Ishikawa (cell line): ENCODE data around the gene RPS21.

ENCODE experiments used
- CEBPB ChIP-seq: IDR thresholded peaks from 2 replicates; pipeline ENCODE4 v1.6.1; 2012
- CREB1 ChIP-seq: IDR thresholded peaks from 2 replicates; pipeline ENCODE4 v1.6.1; 2012; ENCODE audit warnings: low read depth
- EGR1 ChIP-seq: IDR thresholded peaks from 2 replicates; pipeline ENCODE4 v1.6.1; 2012
- EP300 ChIP-seq: IDR thresholded peaks from 2 replicates; pipeline ENCODE4 v1.6.1; 2012; ENCODE audit warnings: borderline replicate concordance
- FOXM1 ChIP-seq: IDR thresholded peaks from 2 replicates; pipeline ENCODE4 v1.6.1; 2012; ENCODE audit warnings: low read depth, borderline replicate concordance
- NFIC ChIP-seq: IDR thresholded peaks from 2 replicates; pipeline ENCODE4 v1.6.1; 2012
- RAD21 ChIP-seq: IDR thresholded peaks from 2 replicates; pipeline ENCODE4 v1.6.1; 2012; ENCODE audit warnings: low read depth
- TAF1 ChIP-seq: IDR thresholded peaks from 2 replicates; pipeline ENCODE4 v1.6.1; 2012; ENCODE audit warnings: low read depth, mild to moderate bottlenecking
- TCF12 ChIP-seq: IDR thresholded peaks from 2 replicates; pipeline ENCODE4 v1.6.1; 2012; ENCODE audit warnings: low read depth
- TEAD4 ChIP-seq: IDR thresholded peaks from 2 replicates; pipeline ENCODE4 v1.6.1; 2012
- YY1 ChIP-seq: IDR thresholded peaks from 2 replicates; pipeline ENCODE4 v1.6.1; 2012; ENCODE audit warnings: low read depth
- ZBTB7A ChIP-seq: IDR thresholded peaks from 2 replicates; pipeline ENCODE4 v1.6.1; 2012; ENCODE audit warnings: low read depth
- TF ChIP-seq, protein P1 (sequence below): IDR thresholded peaks from 2 replicates; pipeline ENCODE4 v1.6.1; 2012; ENCODE audit warnings: low read depth, mild to moderate bottlenecking
- TF ChIP-seq, protein P2 (sequence below): IDR thresholded peaks from 2 replicates; pipeline ENCODE4 v1.6.1; 2012
- TF ChIP-seq, protein P3 (sequence below): IDR thresholded peaks from 2 replicates; pipeline ENCODE4 v1.6.1; 2012

Gene RPS21

GRCh38 chr20:62350629-62351422, 36.1 kb upstream of the RPS21 start:
- TF ChIP-seq TCF12, result no peak
- TF ChIP-seq ZBTB7A, result no peak
- TF ChIP-seq CEBPB, result 0 out of 2 replicates have a peak, but pooled peaks have one; percentile 2
- TF ChIP-seq, protein P1, sequence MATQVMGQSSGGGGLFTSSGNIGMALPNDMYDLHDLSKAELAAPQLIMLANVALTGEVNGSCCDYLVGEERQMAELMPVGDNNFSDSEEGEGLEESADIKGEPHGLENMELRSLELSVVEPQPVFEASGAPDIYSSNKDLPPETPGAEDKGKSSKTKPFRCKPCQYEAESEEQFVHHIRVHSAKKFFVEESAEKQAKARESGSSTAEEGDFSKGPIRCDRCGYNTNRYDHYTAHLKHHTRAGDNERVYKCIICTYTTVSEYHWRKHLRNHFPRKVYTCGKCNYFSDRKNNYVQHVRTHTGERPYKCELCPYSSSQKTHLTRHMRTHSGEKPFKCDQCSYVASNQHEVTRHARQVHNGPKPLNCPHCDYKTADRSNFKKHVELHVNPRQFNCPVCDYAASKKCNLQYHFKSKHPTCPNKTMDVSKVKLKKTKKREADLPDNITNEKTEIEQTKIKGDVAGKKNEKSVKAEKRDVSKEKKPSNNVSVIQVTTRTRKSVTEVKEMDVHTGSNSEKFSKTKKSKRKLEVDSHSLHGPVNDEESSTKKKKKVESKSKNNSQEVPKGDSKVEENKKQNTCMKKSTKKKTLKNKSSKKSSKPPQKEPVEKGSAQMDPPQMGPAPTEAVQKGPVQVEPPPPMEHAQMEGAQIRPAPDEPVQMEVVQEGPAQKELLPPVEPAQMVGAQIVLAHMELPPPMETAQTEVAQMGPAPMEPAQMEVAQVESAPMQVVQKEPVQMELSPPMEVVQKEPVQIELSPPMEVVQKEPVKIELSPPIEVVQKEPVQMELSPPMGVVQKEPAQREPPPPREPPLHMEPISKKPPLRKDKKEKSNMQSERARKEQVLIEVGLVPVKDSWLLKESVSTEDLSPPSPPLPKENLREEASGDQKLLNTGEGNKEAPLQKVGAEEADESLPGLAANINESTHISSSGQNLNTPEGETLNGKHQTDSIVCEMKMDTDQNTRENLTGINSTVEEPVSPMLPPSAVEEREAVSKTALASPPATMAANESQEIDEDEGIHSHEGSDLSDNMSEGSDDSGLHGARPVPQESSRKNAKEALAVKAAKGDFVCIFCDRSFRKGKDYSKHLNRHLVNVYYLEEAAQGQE, result no peak
- TF ChIP-seq, protein P2, sequence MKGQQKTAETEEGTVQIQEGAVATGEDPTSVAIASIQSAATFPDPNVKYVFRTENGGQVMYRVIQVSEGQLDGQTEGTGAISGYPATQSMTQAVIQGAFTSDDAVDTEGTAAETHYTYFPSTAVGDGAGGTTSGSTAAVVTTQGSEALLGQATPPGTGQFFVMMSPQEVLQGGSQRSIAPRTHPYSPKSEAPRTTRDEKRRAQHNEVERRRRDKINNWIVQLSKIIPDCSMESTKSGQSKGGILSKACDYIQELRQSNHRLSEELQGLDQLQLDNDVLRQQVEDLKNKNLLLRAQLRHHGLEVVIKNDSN, result no peak
- peak; percentile 29; the same call in 1 of the 2 replicates for TF ChIP-seq TEAD4
- TF ChIP-seq NFIC, result no peak
- peak; percentile 10; the same call in 1 of the 2 replicates for TF ChIP-seq YY1
- no peak for TF ChIP-seq EGR1

- no peak for TF ChIP-seq CEBPB
- peak; percentile 66; the same call in 1 of the 2 replicates for TF ChIP-seq ZBTB7A
Observed at GRCh38 chr20:62351469-62352401, 35.2 kb upstream of the RPS21 start.

DNA sequence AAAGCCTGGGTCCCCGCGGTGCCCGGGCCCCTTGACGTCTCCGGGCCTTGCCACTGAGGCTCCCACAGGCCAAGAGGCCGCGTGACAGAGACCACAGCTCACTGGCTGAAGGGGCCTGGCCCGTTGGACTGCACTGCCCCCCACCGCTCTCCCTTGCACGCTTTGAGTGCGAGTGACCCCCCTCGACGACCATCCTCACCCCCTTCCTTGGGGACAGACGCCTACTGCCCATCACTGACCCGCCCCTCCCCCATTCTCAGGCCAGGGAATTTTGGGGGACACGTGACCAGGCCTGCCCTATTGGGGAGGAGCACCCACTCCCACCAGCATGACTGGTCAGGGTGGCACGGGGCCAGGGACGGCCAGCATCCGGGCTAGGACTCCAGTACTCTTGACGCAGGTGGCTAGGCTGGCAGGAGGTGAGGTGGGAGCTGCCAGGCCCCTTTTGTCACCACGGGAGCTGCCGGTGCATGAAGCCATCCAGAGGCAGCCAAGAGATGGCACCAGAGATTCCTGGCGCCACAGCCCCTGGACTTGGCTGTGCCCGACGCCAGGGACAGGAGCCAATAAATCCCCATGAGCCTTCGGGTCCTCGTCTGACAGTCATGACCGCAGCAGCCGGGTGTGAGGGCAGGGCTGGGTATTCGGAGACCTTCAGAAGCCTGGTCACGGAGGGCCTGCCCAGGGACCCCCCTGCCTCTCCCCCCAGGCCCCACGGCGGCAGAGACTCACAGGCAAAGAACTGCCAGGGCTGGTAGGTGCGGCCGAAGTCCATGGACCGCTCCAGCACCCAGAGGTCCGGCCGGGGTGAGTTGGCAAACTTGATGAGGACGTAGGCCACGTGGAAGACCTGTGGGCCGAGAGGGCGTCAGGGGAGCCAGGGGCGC, 34.3 kb upstream of the RPS21 start:
- peak; percentile 98 for TF ChIP-seq NFIC
- no peak for TF ChIP-seq CREB1
- 0 out of 2 replicates have a peak, but pooled peaks have one; percentile 36 for TF ChIP-seq YY1
- TF ChIP-seq FOXM1, result peak; percentile 80
- peak; percentile 77 for TF ChIP-seq TEAD4
- TF ChIP-seq TAF1, result no peak
- no peak for TF ChIP-seq EGR1
- TF ChIP-seq, protein P2, result peak; percentile 98
- peak; percentile 94 for TF ChIP-seq EP300
- no peak for TF ChIP-seq CEBPB
- peak; percentile 98 for TF ChIP-seq TCF12
- TF ChIP-seq ZBTB7A, result peak; percentile 66; the same call in 1 of the 2 replicates
- TF ChIP-seq, protein P1, result no peak
- TF ChIP-seq RAD21, result peak; percentile 59
- TF ChIP-seq, protein P3, sequence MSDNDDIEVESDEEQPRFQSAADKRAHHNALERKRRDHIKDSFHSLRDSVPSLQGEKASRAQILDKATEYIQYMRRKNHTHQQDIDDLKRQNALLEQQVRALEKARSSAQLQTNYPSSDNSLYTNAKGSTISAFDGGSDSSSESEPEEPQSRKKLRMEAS, result peak; percentile 91

DNA sequence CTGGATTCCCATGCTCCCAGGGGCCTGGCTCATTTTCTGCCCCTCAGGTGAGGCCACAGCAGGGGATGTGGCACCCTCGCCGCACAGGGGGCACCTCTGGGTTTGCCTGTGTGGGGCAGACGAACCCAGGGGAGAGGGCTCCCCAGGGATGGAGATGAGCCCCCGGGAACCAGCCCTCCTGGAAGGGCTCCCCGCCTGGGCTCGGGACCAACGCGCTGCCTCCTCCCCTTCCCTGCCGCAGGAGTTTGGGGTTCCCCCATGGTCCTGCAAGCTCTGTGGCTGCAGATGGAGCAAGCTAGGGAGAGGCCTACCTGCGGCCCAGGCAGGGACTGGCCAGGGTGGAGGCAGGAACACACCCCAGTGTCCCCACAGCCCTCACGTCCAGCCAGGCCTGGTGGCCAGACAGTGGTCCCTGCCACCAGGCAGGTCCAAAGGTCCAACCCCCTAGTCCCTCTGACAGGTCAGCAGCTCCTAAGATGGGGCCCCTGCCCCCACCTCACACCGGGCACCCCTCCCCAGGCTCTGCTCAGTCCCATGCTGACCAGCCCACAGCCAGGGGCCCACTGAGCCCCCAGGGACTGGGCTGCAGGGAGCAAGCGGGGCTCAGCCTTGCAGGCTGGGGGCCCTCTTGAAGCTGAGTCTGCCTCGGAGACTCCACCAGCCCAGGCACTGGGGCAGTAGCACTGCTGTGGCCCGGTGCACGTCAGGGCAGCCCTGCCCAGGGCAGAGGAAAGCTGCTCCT, 33.4 kb upstream of the RPS21 start:
- TF ChIP-seq EP300 (0 out of 2 replicates have a peak, but pooled peaks have one; percentile 6), TEAD4 (no peak), CEBPB (no peak)
